Keratinocyte (primary cell): ENCODE data around the gene HHIP. TPM values are rescaled to one million over a fixed set of nuclear protein-coding genes. Genes with fewer than 3 reads are reported as not detected.

Experiments used
- DNase-seq: peaks from one replicate; pipeline ENCODE4 v3.0.0-alpha.2; 2011; ENCODE audit warnings: low read depth, missing footprints, low spot score
- FAIRE-seq: peaks from 2 replicates; lab custom pipeline; 2011; peaks lifted over from hg19 to GRCh38; lab: Jason Lieb, UNC
- H2AFZ ChIP-seq: 2 replicates; pipeline ENCODE4 v1.6.0; 2012; ENCODE audit warnings: low read length, control low read depth, inconsistent platforms; ENCODE audit not compliant: control insufficient read depth
- H3K27ac ChIP-seq: 2 replicates; pipeline ENCODE4 v1.5.1; 2011; ENCODE audit warnings: low read length; ENCODE audit not compliant: control insufficient read depth, insufficient read depth
- H3K27me3 ChIP-seq: 3 replicates; pipeline ENCODE4 v1.6.0; 2011; ENCODE audit warnings: low read length; ENCODE audit not compliant: control insufficient read depth, insufficient read depth; ENCODE audit errors: extremely low read depth
- H3K36me3 ChIP-seq, 2 experiments: 2 replicates in 1 of 2; 3 replicates in 1 of 2; pipeline ENCODE4 v1.5.1; 2011; ENCODE audit warnings: low read length in 2 of 2, mild to moderate bottlenecking in 1 of 2; ENCODE audit not compliant: control insufficient read depth in 2 of 2, insufficient read depth in 2 of 2; ENCODE audit errors: extremely low read depth in 1 of 2
- H3K4me1 ChIP-seq: 3 replicates; pipeline ENCODE4 v1.5.1; 2011; ENCODE audit warnings: low read length; ENCODE audit not compliant: control insufficient read depth, insufficient read depth; ENCODE audit errors: extremely low read depth
- H3K4me2 ChIP-seq: 3 replicates; pipeline ENCODE4 v1.6.0; 2011; ENCODE audit warnings: low read depth, low read length; ENCODE audit not compliant: control insufficient read depth, insufficient read depth; ENCODE audit errors: extremely low read depth
- H3K4me3 ChIP-seq, 3 experiments: fragments of 200-600 bp in 1 of 3; sonication (generic) in 1 of 3; 2 replicates in 2 of 3; 3 replicates in 1 of 3; pipeline ENCODE4 v1.5.1; 2011 to 2016; ENCODE audit warnings: low read length in 3 of 3, mild to moderate bottlenecking in 3 of 3, control low read depth in 2 of 3, inconsistent platforms in 1 of 3, low read depth in 1 of 3, mixed read lengths in 1 of 3, mixed run types in 1 of 3, moderate library complexity in 1 of 3; ENCODE audit not compliant: control insufficient read depth in 2 of 3, insufficient read depth in 2 of 3; ENCODE audit errors: extremely low read depth in 1 of 3
- H3K79me2 ChIP-seq: 2 replicates; pipeline ENCODE4 v1.6.0; 2012; ENCODE audit warnings: low read length; ENCODE audit not compliant: control insufficient read depth, insufficient read depth
- H3K9ac ChIP-seq: 3 replicates; pipeline ENCODE4 v1.6.0; 2011; ENCODE audit warnings: low read length; ENCODE audit not compliant: control insufficient read depth, insufficient read depth; ENCODE audit errors: extremely low read depth
- H3K9me1 ChIP-seq: 3 replicates; pipeline ENCODE4 v1.6.0; 2011; ENCODE audit warnings: low read length; ENCODE audit not compliant: control insufficient read depth, insufficient read depth; ENCODE audit errors: extremely low read depth
- H3K9me3 ChIP-seq: 2 replicates; pipeline ENCODE4 v1.5.1; 2012; ENCODE audit warnings: low read depth, low read length; ENCODE audit not compliant: control insufficient read depth
- H4K20me1 ChIP-seq: 3 replicates; pipeline ENCODE4 v1.6.0; 2011; ENCODE audit warnings: low read length; ENCODE audit not compliant: control insufficient read depth, insufficient read depth; ENCODE audit errors: extremely low read depth
- CTCF ChIP-seq, 3 experiments: IDR thresholded peaks in 1 of 3; conservative IDR thresholded peaks in 1 of 3; optimal IDR thresholded peaks in 1 of 3; 2 replicates in 2 of 3; 3 replicates in 1 of 3; pipeline versions ENCODE3 to v1.5.1; 2011; ENCODE audit warnings: low read length in 3 of 3, mild to moderate bottlenecking in 3 of 3, moderate library complexity in 2 of 3, control low read depth in 1 of 3, inconsistent platforms in 1 of 3; ENCODE audit not compliant: insufficient read depth in 2 of 3; ENCODE audit errors: extremely low read depth in 1 of 3
- EZH2 ChIP-seq: IDR thresholded peaks from one replicate; pipeline ENCODE4 v1.6.1; 2012; ENCODE audit warnings: inconsistent platforms, mild to moderate bottlenecking, low read length, moderate library complexity
- dilution Hi-C: fragments of 300-500 bp; cut with MboI; formaldehyde crosslinking; loops from one replicate; pipeline ENCODE4 v1.7.0; 2020; ENCODE audit warnings: low sequenced_read_pairs; ENCODE audit not compliant: extremely low pct_ligation_motif_present
- polyA plus RNA-seq, 5 experiments: library from polyadenylated mRNA; depleted of rRNA in 3 of 5; stranded (reverse) in 3 of 5; stranded (forward) in 1 of 5; unstranded in 1 of 5; fragments of >200 nt; gene quantifications; 1 replicate in 1 of 5; 2 replicates in 3 of 5; 3 replicates in 1 of 5; pipeline versions ENCODE4 v1.2.1 to v1.2.3, GENCODE V29; 2011 to 2012; ENCODE audit warnings: missing spikeins in 2 of 5, low read depth in 1 of 5, low replicate concordance in 1 of 5

HHIP gene
- polyA plus RNA-seq, 1 donor (not counting 4 experiments of a cell fraction or from before 2014, with no cell fraction given), result 0.20 TPM

- H3K27ac ChIP-seq, result no peak overlapping the region
- H3K9me1 ChIP-seq, result no peaks in the 10 kb centered on the region
- no peaks in the 10 kb centered on the region for H3K27me3 ChIP-seq
- no peak overlapping the region for H3K4me2 ChIP-seq
- H3K4me3 ChIP-seq, result no peak overlapping the region
- DNase-seq (no peak), FAIRE-seq (no peak)
- H3K9me3 ChIP-seq, result no peaks in the 10 kb centered on the region
- no peaks in the 10 kb centered on the region for H3K36me3 ChIP-seq
- H2AFZ ChIP-seq, result no peak overlapping the region
- no peaks in the 10 kb centered on the region for H4K20me1 ChIP-seq
- TF ChIP-seq EZH2 (no peak), CTCF (optimal IDR thresholded peaks at IDR 0.05 in 1 of 3, IDR thresholded peaks at IDR 0.05 in 1 of 3, conservative IDR thresholded peaks at IDR 0.05 in 1 of 3; ENCODE audit: extremely low read depth in 1 of 3, insufficient read depth in 2 of 3, low read length in 3 of 3) (no peak)
- H3K79me2 ChIP-seq, result no peaks in the 10 kb centered on the region
- dilution Hi-C loops, result no loop called here
- no peaks in the 10 kb centered on the region for H3K4me1 ChIP-seq
- no peak overlapping the region for H3K9ac ChIP-seq
Observed at GRCh38 chr4:144785961-144786360, 140.0 kb downstream of the HHIP start.

DNA sequence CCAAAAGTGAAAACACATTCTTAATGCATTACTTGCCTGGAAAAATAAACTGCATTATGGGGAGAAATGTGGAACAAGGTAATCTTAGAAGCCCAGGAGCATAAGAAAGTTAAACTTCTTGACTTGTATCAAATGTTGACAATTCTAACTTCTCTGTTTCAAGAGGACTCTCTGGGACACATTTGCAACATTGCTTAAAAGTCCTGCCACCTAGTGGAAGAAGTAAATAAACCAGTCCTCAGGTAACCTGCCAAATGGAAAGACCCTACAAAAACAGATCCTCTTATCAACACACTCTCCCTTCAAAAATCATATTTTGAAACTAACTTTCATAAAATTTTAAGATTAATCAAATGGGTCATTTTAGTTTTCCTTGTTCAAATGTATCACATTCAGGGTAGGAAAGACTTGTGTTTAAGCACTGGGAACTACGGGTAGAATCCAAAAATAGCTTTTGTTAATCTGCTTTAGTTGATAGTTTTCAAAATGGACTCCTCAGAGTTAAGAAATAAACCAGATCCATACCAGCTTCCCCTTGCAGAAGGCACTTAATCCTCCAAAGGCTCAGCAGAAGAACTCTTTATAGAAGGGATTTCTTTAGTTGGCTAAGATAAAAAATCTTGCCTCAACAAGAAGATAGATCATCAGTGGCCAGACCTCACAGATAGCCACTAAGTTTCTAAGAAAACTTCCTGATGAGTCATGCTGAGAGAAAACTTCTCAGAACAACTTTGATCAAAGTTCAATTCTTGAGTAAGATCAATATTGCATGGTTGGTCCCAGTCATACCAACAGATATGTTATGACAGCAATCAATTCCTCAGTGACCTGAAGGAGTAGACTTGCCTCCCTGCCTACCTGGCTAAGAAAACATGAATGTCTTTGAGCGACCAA is 141.7 kb downstream of the HHIP start:
- Histone ChIP-seq H3K4me3 (no peak overlapping the region), H3K9me3 (no peaks in the 10 kb centered on the region), H3K4me1 (no peaks in the 10 kb centered on the region), H3K4me2 (no peak overlapping the region), H3K79me2 (no peaks in the 10 kb centered on the region), H3K36me3 (no peaks in the 10 kb centered on the region), H4K20me1 (no peaks in the 10 kb centered on the region), H3K9ac (no peak overlapping the region), H3K27me3 (no peaks in the 10 kb centered on the region), H2AFZ (no peak overlapping the region), H3K27ac (no peak overlapping the region), H3K9me1 (no peaks in the 10 kb centered on the region)
- TF ChIP-seq EZH2, result no peak
- TF ChIP-seq CTCF (optimal IDR thresholded peaks at IDR 0.05 in 1 of 3, IDR thresholded peaks at IDR 0.05 in 1 of 3, conservative IDR thresholded peaks at IDR 0.05 in 1 of 3; ENCODE audit: extremely low read depth in 1 of 3, insufficient read depth in 2 of 3, low read length in 3 of 3), result peak in 2 of 3 experiments; percentile 44 to 45
- DNase-seq (peak; percentile 9), FAIRE-seq (peak; percentile 5)
- dilution Hi-C loops, result no loop called here
